Panc1 (cell line): ENCODE measurements around the gene HSPB9. TPM values are rescaled to one million over a fixed set of nuclear protein-coding genes. Genes with fewer than 3 reads are reported as not detected.

Experiments used
- ATAC-seq: fragments of 200-7000 bp; cut with Tn5 transposase; 2 replicates; pipeline ENCODE4 v1.9.1; 2020; ENCODE audit warnings: mild to moderate bottlenecking, moderate library complexity
- BruUV-seq: library from RNA; stranded (reverse); fragments of 400-500 nt; replicated peaks from 2 replicates; lab custom pipeline; 2021; lab: Mats Ljungman, UMichigan
- CTCF ChIA-PET: fragments of 300-600 bp; sonication (Branson Sonifier 250); formaldehyde crosslinking; loops from one replicate; lab custom pipeline; 2022; ENCODE audit warnings: antibody characterized with exemption; lab: Charles Lee
- POLR2A ChIA-PET: fragments of 300-600 bp; sonication (Branson Sonifier 250); formaldehyde crosslinking; loops from one replicate; lab custom pipeline; 2022; ENCODE audit warnings: antibody characterized with exemption; lab: Charles Lee
- DNase-seq: peaks from one replicate; pipeline ENCODE4 v3.0.0-alpha.2; 2010; ENCODE audit warnings: low read depth, low spot score
- H3K27ac ChIP-seq: 2 replicates; pipeline ENCODE4 v1.5.1; 2011; ENCODE audit warnings: mild to moderate bottlenecking, low read length, inconsistent platforms
- H3K27me3 ChIP-seq: fragments of 200-500 bp; sonication (Bioruptor generic); 2 replicates; pipeline ENCODE4 v1.6.0; 2014; ENCODE audit warnings: low read length, inconsistent platforms; ENCODE audit not compliant: control insufficient read depth, insufficient read depth
- H3K36me3 ChIP-seq: fragments of 200-500 bp; sonication (Bioruptor generic); 2 replicates; pipeline ENCODE4 v1.5.1; 2014; ENCODE audit warnings: inconsistent platforms, mild to moderate bottlenecking, low read length, moderate library complexity; ENCODE audit not compliant: control insufficient read depth, insufficient read depth
- H3K4me1 ChIP-seq: 2 replicates; pipeline ENCODE4 v1.5.1; 2011; ENCODE audit warnings: inconsistent platforms, mild to moderate bottlenecking, low read length, moderate library complexity; ENCODE audit not compliant: control insufficient read depth, insufficient read depth
- H3K4me3 ChIP-seq, 2 experiments: 2 replicates each; pipeline ENCODE4 v1.5.1; 2011 to 2012; ENCODE audit warnings: low read depth in 2 of 2, low read length in 2 of 2, mild to moderate bottlenecking in 2 of 2, inconsistent platforms in 1 of 2, moderate library complexity in 1 of 2
- H3K9me3 ChIP-seq: fragments of 200-500 bp; sonication (Bioruptor generic); 2 replicates; pipeline ENCODE4 v1.5.1; 2014; ENCODE audit warnings: low read depth, mild to moderate bottlenecking, inconsistent platforms, low read length, moderate library complexity; ENCODE audit not compliant: control insufficient read depth, insufficient read depth
- CTCF ChIP-seq: fragments of 450-650 bp; IDR thresholded peaks from 2 replicates; pipeline ENCODE4 v1.5.1; 2017; ENCODE audit warnings: mild to moderate bottlenecking
- POLR2AphosphoS5 ChIP-seq: IDR thresholded peaks from 2 replicates; pipeline ENCODE4 v1.6.1; 2012; ENCODE audit warnings: mild to moderate bottlenecking, low read depth, low read length, moderate library complexity
- REST ChIP-seq, 2 experiments: IDR thresholded peaks; 2 replicates each; pipeline ENCODE4 v1.6.1; 2011 to 2012; ENCODE audit warnings: low read depth in 2 of 2, control low read depth in 1 of 2, low read length in 1 of 2, mild to moderate bottlenecking in 1 of 2, moderate library complexity in 1 of 2; ENCODE audit not compliant: insufficient read depth in 1 of 2
- SIN3A ChIP-seq: IDR thresholded peaks from 2 replicates; pipeline ENCODE4 v1.6.1; 2012; ENCODE audit warnings: low read depth, mild to moderate bottlenecking, low read length, moderate library complexity, borderline replicate concordance; ENCODE audit not compliant: insufficient read depth
- TCF7L2 ChIP-seq: IDR thresholded peaks from 2 replicates; pipeline ENCODE4 v1.6.1; 2011; ENCODE audit warnings: mild to moderate bottlenecking, low read depth, low read length, inconsistent platforms
- in situ Hi-C: cut with HindIII; loops from 2 replicates; pipeline ENCODE4 v1.10.0; 2016; ENCODE audit warnings: low sequenced_read_pairs, low pct_unique_long_range_greater_than_20kb
- intact Hi-C: fragments of 100-400 bp; cut with micrococcal nuclease; formaldehyde crosslinking; loops from one replicate; pipeline ENCODE4 v1.10.0; 2022; ENCODE audit not compliant: unreplicated experiment
- total RNA-seq: library from RNA; stranded (reverse); gene quantifications from one replicate; pipeline ENCODE4 v1.2.1, GENCODE V29; 2021; ENCODE audit not compliant: unreplicated experiment

The HSPB9 gene
- total RNA-seq, 1 experiment from 2014 or later, result not detected

DNA sequence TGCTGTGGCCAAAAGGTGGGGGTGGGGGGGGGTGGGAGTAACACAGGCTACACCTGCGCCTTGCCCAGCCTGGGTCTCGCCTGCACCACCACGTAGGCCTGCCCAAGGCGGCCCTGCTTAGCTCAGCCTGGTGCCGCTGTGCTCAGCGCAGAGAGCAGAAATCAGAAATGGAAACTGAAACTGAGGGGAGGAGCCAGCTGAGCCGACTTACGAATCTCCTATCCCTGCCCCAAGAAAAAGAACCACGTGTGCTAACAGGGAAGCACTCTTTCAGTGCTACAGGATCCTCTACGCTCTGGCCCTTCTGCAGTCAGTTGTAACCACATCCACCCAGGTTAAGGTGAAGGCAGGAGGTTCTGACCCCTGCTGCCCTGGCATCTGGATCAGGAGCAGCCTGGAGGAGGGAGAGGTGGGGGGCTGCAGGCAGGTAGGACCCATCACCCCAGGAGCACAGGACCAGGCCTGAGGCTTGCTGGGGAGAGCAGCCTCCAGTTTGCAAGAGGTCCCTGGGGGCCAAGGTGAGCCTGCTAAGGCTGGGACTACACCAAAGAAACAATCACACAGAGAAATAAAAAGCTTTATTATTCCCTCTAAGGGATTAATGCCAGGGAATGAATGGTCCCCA lies 9.9 kb upstream of the HSPB9 start, which contains the start of gene DHX58:
Gene DHX58, minus strand, starts transcription at position 163 of the 625 bp plus-strand sequence. CDS start 822 bp downstream, outside the sequence.
- peak within 1 kb of the TSS; percentile 86 for H3K27ac ChIP-seq
- CTCF ChIA-PET, result interaction anchor here (0.6 to 0.7 kb wide), 2 partner anchors 46 to 87 kb away, joined by 4 to 5 read pairs; no protein-coding TSS in a partner anchor
- in situ Hi-C loops, result no loop called here

GRCh38 chr17:42113293-42114069 lies 9.1 kb upstream of the HSPB9 start:
- in situ Hi-C loops (no loop called here), intact Hi-C loops (loop anchor here (5.0 kb wide), 1 partner anchor 151 kb away; no protein-coding TSS in a partner anchor)
- Histone ChIP-seq H3K36me3 (no peaks in the 10 kb centered on the region), H3K4me1 (peaks cover 9% of the 10 kb centered on the region), H3K27ac (peak overlapping the region; percentile 86; the same call in 1 of the 2 replicates), H3K4me3 (no peak overlapping the region), H3K9me3 (no peaks in the 10 kb centered on the region), H3K27me3 (no peaks in the 10 kb centered on the region)
- TF ChIP-seq CTCF, result no peak
- no peak for TF ChIP-seq TCF7L2
- no peak for TF ChIP-seq POLR2AphosphoS5
- TF ChIP-seq REST (IDR thresholded peaks at IDR 0.05; ENCODE audit: insufficient read depth in 1 of 2, low read depth in 2 of 2, low read length in 1 of 2), result no peak
- TF ChIP-seq SIN3A, result no peak
- ChIA-PET POLR2A (no interaction called here), CTCF (no interaction called here)
- TSS peak; percentile 77 for BruUV-seq
- DNase-seq, result no peak
- ATAC-seq, result no peak

More for the DNA sequence above, 9.9 kb upstream of the HSPB9 start, which contains the start of gene DHX58:
- no TSS peak for BruUV-seq
- TF ChIP-seq POLR2AphosphoS5 (peak; percentile 41; the same call in 1 of the 2 replicates), REST (IDR thresholded peaks at IDR 0.05; ENCODE audit: insufficient read depth in 1 of 2, low read depth in 2 of 2, low read length in 1 of 2) (no peak)
- intact Hi-C loops, result loop anchor here (5.0 kb wide), 1 partner anchor 150 kb away; no protein-coding TSS in a partner anchor
- H3K27me3 ChIP-seq, result no peaks in the 10 kb centered on the region
- H3K4me3 ChIP-seq, result peak within 1 kb of the TSS; percentile 31 to 49
- peak; percentile 87 for ATAC-seq
- H3K4me1 ChIP-seq, result peaks cover 9% of the 10 kb centered on the region
- POLR2A ChIA-PET, result no interaction called here
- H3K9me3 ChIP-seq, result no peaks in the 10 kb centered on the region
- H3K36me3 ChIP-seq, result no peaks in the 10 kb centered on the region
- no peak for DNase-seq
